Measurements from ENCODE around the gene SRP68.
"Not testable (repeated sequence)": the region's sequence is repeated elsewhere in the genome, so short reads cannot be mapped to it uniquely, and the experiment has no call there.

Gene SRP68

GRCh38 chr17:76089680-76090516 is 17.6 kb upstream of the SRP68 start:
- no peak for DNase-seq

DNA sequence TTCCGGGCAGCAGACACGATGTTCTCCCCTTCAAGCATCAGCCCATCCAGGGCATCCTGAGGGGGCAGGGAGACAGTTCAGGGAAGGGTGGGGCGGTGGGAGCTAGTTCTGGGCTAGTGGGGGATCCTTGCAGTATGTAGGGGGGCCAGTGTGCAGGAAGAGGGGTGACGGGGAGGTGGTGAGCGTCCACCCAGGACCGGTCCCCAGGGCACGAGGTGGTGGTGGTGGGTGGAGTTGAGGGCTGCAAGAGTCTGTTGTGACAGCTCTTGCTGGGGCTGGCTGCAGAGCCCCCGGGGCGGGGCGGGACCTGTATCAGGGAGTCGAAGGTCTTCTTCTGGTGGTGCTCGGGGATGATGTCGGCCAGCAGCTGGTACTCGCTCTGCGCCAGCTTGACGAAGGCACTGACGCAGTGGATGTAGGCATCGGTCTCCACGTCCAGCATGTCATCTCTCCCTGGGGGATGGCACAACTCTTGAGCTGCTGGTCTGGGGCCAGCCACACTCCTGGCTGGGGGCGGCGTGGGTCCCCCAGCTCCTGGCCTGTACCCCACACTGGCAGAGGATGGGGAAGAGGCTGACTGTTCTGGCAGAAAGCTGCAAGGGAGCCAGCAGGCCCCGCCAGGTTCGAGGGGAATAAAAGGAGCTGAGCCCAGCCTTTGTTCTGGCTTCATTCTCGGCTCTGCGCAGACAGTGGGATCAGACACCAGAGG is 16.7 kb upstream of the SRP68 start:
- no peak for DNase-seq

DNA sequence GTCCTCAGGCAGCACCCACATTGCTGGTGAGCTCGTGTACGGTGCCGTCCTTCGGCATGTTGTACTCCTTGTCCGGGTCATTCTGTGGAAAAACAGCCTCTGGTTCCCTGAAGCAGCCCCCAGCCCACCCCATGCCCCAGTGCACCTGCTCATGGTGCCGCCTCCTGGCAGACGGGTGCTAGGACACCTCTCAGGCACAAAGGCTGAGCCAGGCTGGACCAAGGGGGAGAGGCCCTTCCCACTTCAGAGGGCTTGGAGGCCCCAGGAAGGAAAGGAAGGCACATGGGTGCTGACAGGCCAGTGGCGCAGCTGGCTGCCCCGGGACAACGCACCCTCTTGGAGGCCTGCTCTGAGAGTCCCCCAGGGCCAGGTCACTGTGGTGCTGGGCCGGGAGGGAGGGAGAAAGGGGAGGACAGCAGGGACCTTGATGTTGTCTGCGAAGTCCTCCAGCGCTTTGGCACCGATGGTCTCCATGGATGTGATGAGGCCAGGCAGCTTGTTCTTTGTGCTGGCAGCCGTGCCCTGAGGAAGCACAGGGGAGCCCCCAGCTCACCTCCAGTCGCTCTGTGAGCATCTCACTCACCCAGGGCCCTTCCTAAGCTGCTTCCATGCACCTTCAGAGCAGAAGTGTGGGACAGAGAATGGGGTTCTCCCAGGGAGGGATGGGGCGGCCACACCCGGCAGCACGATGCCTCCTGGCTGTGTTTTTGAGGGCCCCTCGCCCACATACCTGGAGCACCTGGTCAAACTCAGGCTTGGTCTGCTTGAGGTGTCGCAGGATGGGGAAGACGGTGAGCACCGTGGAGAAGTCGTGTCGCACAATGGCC is 15.9 kb upstream of the SRP68 start:
- no peak for DNase-seq

DNA sequence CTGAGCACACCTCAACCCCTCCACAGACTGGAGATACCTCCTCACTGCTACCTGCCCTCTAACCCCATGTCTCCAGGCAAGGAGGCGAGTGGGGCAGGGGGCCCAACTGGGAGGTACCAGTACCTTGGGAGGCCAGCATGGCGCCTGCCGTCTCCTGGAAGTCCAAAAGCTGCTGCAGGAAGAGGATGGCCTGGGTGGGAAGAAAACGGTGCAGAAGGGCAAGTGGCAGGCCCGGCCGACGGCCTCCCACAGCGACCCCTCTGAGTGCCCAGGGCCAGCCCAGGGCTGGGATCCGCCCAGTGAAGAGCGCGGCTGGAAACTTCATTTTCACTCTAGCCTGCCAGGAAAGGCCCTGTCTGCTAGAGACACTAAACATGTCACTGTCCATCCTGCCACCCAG is 15.2 kb upstream of the SRP68 start:
- no peak for DNase-seq

DNA sequence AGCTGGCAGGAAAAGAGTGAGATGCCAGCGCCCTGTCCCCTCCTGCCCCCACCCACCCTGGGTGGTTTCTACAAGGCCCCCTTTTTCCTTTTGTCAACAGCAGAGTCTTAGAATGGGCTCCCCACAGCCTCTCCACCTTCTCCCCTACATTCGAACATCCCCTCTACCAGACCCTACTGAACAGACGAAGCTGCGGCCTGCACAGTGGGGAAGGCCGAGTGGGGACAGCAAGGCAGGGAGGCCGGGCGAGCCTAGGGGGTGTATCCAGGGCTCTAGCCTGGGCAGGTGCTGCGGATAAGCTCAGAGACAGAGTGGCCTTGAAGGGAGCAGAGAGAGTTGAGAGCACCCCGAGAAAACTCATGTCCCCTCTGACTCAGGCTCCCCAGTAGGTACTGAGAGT is 14.1 kb upstream of the SRP68 start:
- DNase-seq = no peak

DNA sequence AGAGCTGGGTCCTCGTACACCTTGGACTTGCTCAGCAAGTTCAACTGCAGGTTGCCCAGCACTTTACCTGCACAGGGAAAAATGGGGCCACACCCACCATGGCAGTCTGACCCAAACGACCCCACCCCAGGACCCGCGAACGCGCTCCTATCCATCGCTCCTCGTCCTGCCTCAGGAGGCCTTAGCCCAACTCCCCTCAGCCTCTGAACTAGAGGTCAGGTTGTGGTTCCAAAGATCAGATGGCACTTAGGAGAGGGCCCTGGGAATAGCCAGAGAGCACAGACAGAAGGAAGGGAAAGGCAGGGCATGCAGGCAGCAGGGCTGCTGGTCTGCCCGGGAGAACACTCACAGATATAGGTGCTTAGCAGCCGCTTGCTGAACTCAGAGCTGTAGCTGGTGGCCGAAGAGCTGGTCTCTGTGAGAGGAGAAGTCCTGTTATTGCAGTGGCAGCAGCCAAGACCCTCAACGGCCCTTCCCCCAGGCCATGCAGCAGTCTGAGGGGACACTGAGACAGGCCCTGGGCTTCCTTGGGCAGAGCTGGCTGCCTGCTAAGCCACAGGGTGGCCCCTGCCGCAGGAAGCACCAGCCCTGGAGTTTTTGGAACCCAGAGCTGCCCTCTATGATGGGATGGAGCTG is 13.5 kb upstream of the SRP68 start:
- DNase-seq = no peak

DNA sequence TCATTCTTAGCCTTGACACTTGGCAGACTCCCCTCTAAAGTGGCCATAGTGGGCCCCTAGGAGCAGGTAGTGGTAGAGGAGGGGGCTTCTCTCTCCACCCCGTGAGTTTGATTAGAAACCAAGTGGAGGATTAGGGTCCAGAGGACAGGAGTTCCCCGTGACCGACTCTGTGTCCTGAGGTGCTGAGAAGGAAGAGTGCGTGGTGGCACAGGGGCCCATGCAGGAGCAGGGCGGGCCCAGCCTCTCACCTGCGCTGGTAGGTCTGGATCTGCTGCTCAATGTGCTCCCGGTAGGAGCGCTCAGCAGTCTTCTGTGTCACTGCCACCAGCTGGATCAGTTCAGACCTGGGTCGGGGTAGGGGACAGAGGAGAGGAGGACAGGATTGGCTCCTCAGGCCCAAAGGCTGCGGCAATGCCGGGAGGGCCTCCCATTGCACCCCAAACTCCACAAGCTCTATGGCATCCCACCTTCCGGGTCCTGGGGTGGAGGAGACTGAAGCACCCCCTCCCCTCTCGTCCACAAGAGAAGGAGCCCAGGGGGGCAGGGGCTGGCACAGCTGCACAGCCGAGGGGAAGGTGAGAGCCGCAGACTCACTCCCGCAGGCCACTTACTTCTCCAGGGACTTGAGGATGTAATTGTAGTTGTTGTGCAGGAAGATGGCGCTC is 12.9 kb upstream of the SRP68 start:
- no peak for DNase-seq

- no peak for DNase-seq
These were observed 11.3 kb upstream of the SRP68 start for GRCh38 chr17:76083536-76084182.

DNA sequence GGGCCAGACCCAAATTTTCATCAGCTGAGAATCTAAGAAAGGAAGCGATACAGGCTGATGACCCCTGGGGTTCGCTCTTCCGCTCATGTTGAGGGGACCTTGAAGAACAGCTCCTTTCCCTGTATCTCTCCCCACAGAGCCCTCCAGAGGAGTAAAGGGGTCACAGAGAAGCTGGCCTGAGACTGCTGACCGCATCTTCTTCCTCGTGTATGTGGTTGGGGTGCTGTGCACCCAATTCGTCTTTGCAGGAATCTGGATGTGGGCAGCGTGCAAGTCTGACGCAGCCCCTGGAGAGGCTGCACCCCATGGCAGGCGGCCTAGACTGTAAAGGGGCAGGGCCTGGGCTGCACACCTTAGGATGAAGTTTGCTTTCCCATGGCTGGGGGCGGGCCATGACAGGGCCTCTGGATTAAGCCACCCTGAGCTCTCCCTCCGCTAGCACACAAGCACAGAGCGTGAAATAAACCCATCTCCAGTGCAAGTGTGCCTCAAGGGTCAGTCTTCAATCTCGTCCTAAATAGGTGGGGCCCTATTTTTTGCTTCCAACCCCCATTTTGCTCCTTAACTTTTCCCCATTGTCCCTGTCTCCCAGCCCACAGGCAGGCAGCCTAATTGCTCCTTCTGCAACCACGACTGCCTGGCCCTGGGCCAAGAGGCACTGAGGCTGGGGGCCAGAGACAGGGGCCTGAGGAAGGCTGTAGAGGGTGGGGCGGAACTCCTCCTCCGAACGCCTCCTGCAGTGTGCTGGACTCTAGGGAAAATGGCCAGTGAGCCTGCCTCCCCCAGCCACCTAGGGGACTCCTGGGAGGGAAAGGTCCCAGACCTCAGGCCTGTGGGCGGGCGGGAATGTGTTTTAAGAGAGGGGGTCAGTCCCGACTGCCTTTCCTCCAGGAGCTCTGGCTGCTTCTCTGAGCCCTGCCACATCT is 10.3 kb upstream of the SRP68 start:
- DNase-seq = no peak

DNA sequence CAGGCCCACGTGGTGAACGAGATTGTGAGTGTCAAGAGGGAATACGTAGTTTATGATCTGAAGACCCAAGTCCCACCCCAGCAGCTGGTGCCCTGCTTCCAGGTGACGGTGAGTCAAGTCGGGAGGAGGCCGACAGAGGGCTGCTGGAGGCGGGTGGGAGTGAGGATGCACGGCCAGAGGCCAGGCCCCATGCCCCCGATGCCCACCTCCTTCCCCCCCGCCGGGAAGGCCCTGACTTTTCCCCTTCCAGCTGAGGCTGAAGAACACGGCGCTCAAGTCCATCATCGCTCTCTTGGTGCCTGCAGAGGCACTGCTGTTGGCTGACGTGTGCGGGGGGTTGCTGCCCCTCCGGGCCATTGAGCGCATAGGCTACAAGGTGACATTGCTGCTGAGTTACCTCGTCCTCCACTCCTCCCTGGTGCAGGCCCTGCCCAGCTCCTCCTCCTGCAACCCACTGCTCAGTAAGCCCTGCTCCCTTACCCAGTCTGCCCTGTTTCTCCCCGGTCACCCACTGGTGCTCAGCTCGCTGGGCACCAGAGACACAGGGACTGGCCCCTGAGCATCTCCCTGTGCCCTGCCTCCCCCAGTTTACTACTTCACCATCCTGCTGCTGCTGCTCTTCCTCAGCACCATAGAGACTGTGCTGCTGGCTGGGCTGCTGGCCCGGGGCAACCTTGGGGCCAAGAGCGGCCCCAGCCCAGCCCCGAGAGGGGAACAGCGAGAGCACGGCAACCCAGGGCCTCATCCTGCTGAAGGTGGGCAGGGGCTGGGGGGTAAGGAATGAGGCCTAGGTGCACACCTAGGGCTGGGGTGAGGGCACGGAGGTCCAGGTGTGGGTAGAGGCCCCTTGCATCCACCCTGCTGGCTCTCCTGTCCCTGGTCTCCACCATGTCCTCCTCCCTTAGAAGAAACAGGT is 9.2 kb upstream of the SRP68 start:
- no peak for DNase-seq

- no peak for DNase-seq
These were observed 8.5 kb upstream of the SRP68 start for GRCh38 chr17:76080768-76081287.

DNA sequence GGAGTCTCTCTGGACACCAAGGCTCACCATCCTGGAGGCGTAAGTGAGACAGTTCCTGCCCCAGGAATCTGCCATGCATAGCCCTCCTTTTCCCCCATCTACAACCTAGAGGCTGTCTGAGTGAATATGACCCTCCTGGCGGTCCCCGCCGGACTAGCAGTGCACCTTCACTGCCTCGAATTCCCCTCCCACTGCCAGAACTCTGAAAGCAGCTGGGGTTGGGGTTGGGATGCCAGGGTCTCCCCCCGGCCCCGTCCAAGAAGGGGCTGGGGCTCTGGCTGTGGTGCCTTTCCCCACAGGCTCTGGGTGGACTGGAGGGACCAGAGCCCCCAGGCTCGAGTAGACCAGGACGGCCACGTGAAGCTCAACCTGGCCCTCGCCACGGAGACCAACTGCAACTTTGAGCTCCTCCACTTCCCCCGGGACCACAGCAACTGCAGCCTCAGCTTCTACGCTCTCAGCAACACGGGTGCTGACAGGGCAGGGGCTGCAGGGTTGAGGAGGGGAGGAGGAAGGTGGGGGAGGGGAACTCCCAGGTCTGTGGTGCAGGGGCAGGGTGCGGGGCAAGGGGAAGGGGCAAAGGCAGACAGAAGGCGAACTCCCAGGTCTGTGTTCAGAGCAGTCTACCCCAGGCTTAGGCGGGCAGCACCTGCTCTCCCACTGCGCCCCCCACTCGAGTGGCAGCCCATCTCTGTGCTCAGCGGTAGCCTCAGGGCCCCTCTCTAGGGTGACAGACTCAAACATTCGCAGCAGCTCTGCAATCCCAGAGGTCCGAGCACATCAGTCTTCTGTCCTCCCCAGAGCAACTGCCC is 7.8 kb upstream of the SRP68 start:
- no peak for DNase-seq

- no peak for DNase-seq
These were observed 7.2 kb upstream of the SRP68 start for GRCh38 chr17:76079535-76079955.

GRCh38 chr17:76078860-76079534 is 6.7 kb upstream of the SRP68 start, which contains the start of gene ZACN:
TSS of gene ZACN (plus strand) at chr17:76079182. CDS start at chr17:76079265, 83 bp downstream.
- no peak for DNase-seq

GRCh38 chr17:76078370-76078769 is 6.1 kb upstream of the SRP68 start:
- DNase-seq = not testable (repeated sequence)

DNA sequence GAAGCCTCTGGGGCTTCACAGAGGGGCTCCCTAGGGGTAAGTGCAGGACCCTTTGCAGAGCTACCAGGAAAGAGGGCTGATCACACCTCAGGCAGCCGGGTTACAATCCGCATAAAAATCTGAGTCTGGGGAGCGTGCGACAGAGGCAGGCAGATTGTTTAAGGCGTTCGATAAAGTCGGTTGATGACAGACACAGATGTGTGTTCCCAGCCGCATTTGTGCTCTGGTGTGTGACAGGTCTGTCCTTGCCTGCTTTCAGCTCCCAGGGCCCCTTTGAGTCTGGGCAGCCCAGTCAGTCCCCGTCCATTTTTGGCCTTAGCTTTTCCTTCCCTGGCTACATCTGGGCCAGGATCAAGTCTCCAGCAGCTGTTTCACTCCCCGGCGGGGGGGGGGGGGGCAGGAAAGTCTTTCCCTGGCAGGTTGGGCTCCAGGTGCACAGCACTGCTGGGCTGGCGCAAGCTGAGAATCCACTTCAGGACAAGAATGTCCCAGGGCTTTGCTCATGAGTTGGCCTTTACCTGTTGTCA is 5.3 kb upstream of the SRP68 start:
- no peak for DNase-seq
